Sigmoid colon (tissue), 7 donors: ENCODE results near the gene CCNY. TPM values are rescaled to one million over a fixed set of nuclear protein-coding genes. Genes with fewer than 3 reads are reported as not detected.

Experiments
- DNase-seq: peaks from one replicate; pipeline ENCODE4 v3.0.0-alpha.2; 2019
- H3K27ac ChIP-seq, 4 donors: fragments of 200-600 bp; sonication (generic); one replicate each; pipeline ENCODE4 v1.5.1; 2016 to 2019; ENCODE audit warnings: mild to moderate bottlenecking in 1 of 4
- H3K27me3 ChIP-seq, 3 donors: fragments of 200-600 bp; sonication (generic); one replicate each; pipeline ENCODE4 v1.5.1; 2019; ENCODE audit warnings: mild to moderate bottlenecking in 1 of 3
- H3K36me3 ChIP-seq, 4 donors: fragments of 200-600 bp; sonication (generic); one replicate each; pipeline ENCODE4 v1.5.1; 2016 to 2019
- H3K4me1 ChIP-seq, 4 donors: fragments of 200-600 bp; sonication (generic); one replicate each; pipeline ENCODE4 v1.5.1; 2017 to 2019
- H3K4me3 ChIP-seq, 4 donors: fragments of 200-600 bp; sonication (generic); one replicate each; pipeline ENCODE4 v1.5.1; 2017 to 2019; ENCODE audit warnings: mild to moderate bottlenecking in 2 of 4, moderate library complexity in 1 of 4
- H3K9me3 ChIP-seq, 4 donors: fragments of 200-600 bp in 3 of 4; sonication (generic) in 3 of 4; one replicate each; pipeline versions ENCODE4 v1.5.1 to v1.6.1; 2013 to 2019
- CTCF ChIP-seq, 4 experiments: fragments of 450-650 bp in 3 of 4; fragments of 200-600 bp in 1 of 4; IDR thresholded peaks; one replicate each; pipeline ENCODE4 v1.5.1; 2016 to 2019; ENCODE audit warnings: antibody characterized with exemption in 4 of 4, mild to moderate bottlenecking in 3 of 4, moderate library complexity in 2 of 4
- EP300 ChIP-seq, 4 donors: sonication (generic); formaldehyde crosslinking; IDR thresholded peaks; one replicate each; pipeline ENCODE4 v1.6.1; 2017; ENCODE audit warnings: antibody characterized with exemption in 4 of 4
- POLR2A ChIP-seq, 2 donors: fragments of 450-650 bp; IDR thresholded peaks; one replicate each; pipeline ENCODE4 v1.6.1; 2016; ENCODE audit warnings: antibody characterized with exemption in 2 of 2, mild to moderate bottlenecking in 2 of 2, moderate library complexity in 2 of 2
- POLR2AphosphoS5 ChIP-seq, 4 donors: sonication (generic); formaldehyde crosslinking; IDR thresholded peaks; one replicate each; pipeline ENCODE4 v1.6.1; 2017; ENCODE audit warnings: antibody characterized with exemption in 4 of 4
- WGBS, 2 donors: extraction: QIAGEN DNeasy Blood & Tissue Kit; methylation state at CpG; one replicate each; pipeline ENCODE4 v1.1.7; 2013; 5-methylcytosine and 5-hydroxymethylcytosine counted together
- intact Hi-C: fragments of 100-400 bp; cut with DNase I; formaldehyde crosslinking; loops from one replicate; pipeline ENCODE4 v1.15.1; 2023
- polyA plus RNA-seq, 3 donors: library from polyadenylated mRNA; stranded (reverse); fragments of 200-250 nt; gene quantifications; one replicate each; pipeline ENCODE4 v1.2.3, GENCODE V29; 2013
- total RNA-seq, 4 donors: library from RNA; depleted of rRNA; stranded (reverse); fragments of >200 nt; gene quantifications; one replicate each; pipeline ENCODE4 v1.1.0, GENCODE V29; 2016
- donor health status: healthy with polysubstance abuse.
- donor health status: Bipolar disorder and iron deficiency.
- donor health status: healthy.

Gene CCNY
- total RNA-seq (10 to 100 TPM; 35.7 to 45.7 (median 40.7) TPM), polyA plus RNA-seq (10 to 100 TPM; 24.0 to 27.7 (median 25.2) TPM)

DNA sequence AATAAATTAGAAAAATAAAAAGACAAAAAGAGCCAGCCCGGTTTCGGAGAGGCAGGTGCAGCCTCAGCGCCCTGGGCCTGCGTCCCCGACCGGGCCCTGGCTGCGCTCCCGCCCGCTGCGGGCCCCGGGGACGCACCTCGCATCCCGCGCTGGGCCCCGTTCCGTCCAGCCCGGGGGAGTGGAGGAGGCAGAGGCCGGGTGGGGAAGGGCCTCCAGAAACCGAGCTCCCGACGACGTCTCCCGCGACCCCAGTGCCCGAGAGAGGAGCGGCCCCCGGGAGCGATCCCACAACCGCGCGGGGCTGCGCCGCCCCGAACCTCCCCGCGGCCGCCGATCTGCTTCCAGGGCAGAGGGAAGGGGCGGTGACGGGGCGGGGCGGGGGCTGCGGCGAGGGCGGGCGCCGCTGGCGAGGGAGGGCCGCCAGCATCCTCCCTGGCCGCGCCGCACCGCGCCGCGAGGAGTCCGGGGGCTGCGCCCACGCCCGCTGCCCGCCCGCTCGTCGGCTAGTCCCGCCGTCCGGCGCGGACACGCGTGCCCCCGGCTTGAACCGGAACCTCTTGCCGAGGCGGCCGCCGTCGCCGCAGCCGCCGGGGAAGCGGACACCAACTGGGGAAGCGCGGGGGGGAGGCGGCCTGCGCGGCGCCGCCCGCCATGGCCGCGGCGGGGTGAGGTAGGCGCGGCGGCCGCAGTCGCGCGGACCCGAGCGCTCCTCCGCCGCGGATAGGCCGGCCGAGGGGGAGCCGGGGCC is at the start of gene CCNY:
Gene CCNY, plus strand, starts transcription at position 426 of the 748 bp plus-strand sequence. CDS start 545 bp downstream, outside the sequence.
- Histone ChIP-seq H3K27me3 (no peaks in the 10 kb centered on the region), H3K4me3 (peak within 1 kb of the TSS; percentile 93 to 98 (median 96)), H3K9me3 (no peaks in the 10 kb centered on the region), H3K36me3 (no peaks in the 10 kb centered on the region), H3K4me1 (peaks cover 0 to 79% (median 71%) of the 10 kb centered on the region in 4 donors), H3K27ac (peak within 1 kb of the TSS; percentile 87 to 96 (median 94))
- TF ChIP-seq CTCF (IDR thresholded peaks at IDR 0.05), result no peak
- TF ChIP-seq POLR2AphosphoS5 (IDR thresholded peaks at IDR 0.05), result peak; percentile 84 to 95 (median 90)
- peak; percentile 49 to 73 for TF ChIP-seq POLR2A (IDR thresholded peaks at IDR 0.05)
- no peak for TF ChIP-seq EP300 (IDR thresholded peaks at IDR 0.05)
- DNase-seq, result peak; percentile 87
- intact Hi-C loops, result loop anchor here (5.0 to 10.0 kb wide), 3 partner anchors 86 to 209 kb away; partner anchors contain the start of gene CREM
- 0% methylated on average over 109 of the region's 109 CpGs for WGBS, 2 donors

DNA sequence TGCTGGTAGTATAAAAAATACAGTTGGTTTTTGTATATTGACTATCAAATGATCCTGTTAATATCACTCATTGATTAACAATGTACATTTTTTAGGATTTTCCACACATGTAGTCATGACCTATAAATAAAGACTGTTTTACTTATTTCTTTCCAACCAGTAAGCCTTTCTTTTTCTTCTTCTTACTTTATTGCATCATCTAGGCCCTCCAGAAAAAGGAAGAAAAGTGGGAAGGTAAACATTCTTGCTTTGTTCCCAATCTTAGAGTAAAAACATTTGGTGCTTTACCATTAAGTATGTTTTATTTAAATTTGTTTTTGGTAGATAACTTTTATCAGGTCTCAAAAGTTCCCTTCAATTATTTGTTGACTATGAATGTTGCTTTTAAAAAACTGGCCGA is 47.1 kb upstream of the CCNY start:
- no peak for DNase-seq
- no peaks in the 10 kb centered on the region for H3K27me3 ChIP-seq
- H3K9me3 ChIP-seq, result no peaks in the 10 kb centered on the region
- WGBS, 2 donors, result 84 to 87% methylated on average over 1 of the region's 1 CpG
- H3K36me3 ChIP-seq, result no peaks in the 10 kb centered on the region
- intact Hi-C loops, result no loop called here
- H3K4me3 ChIP-seq, result no peak overlapping the region
- TF ChIP-seq CTCF (IDR thresholded peaks at IDR 0.05), result no peak
- no peak for TF ChIP-seq EP300 (IDR thresholded peaks at IDR 0.05)
- no peak overlapping the region for H3K27ac ChIP-seq
- no peaks in the 10 kb centered on the region for H3K4me1 ChIP-seq

DNA sequence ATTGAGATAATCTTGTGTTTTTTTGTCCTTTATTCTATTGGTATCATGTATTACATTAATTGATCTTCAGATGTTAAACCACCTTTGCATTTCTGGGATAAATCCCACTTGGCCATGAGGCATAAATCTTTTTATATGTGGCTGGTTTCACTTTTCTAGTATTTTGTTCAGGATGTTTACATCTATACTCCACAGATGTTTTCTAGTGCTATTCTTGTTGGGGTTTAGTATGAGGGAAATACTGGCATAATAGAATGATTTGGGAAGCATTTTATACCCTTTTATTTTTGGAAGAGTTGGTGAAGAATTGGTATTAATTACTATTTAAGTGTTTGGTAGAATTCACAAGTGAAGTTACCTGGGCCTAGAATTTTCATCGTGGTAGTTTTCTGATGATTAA is 41.8 kb upstream of the CCNY start:
- Histone ChIP-seq H3K9me3 (no peaks in the 10 kb centered on the region), H3K4me3 (no peak overlapping the region), H3K27me3 (no peaks in the 10 kb centered on the region), H3K4me1 (no peaks in the 10 kb centered on the region), H3K36me3 (no peaks in the 10 kb centered on the region), H3K27ac (no peak overlapping the region)
- TF ChIP-seq POLR2AphosphoS5 (IDR thresholded peaks at IDR 0.05) (no peak), POLR2A (IDR thresholded peaks at IDR 0.05) (no peak), EP300 (IDR thresholded peaks at IDR 0.05) (no peak), CTCF (IDR thresholded peaks at IDR 0.05) (no peak)
- intact Hi-C loops, result no loop called here
- no peak for DNase-seq
- WGBS, 2 donors, result 93 to 100% methylated on average over 1 of the region's 1 CpG

GRCh38 chr10:35299016-35299415 is 37.3 kb upstream of the CCNY start:
- H3K9me3 ChIP-seq, result no peaks in the 10 kb centered on the region
- no peak overlapping the region for H3K4me3 ChIP-seq
- 52 to 69% methylated on average over 3 of the region's 3 CpGs for WGBS, 2 donors
- intact Hi-C loops, result no loop called here
- no peaks in the 10 kb centered on the region for H3K36me3 ChIP-seq
- no peak for TF ChIP-seq CTCF (IDR thresholded peaks at IDR 0.05)
- TF ChIP-seq POLR2A (IDR thresholded peaks at IDR 0.05), result no peak
- TF ChIP-seq EP300 (IDR thresholded peaks at IDR 0.05), result no peak
- no peak for TF ChIP-seq POLR2AphosphoS5 (IDR thresholded peaks at IDR 0.05)
- no peaks in the 10 kb centered on the region for H3K27me3 ChIP-seq
- no peak overlapping the region for H3K27ac ChIP-seq
- no peak for DNase-seq
- no peaks in the 10 kb centered on the region for H3K4me1 ChIP-seq
